AG09319 (cell line): ENCODE results near the gene MRS2.
"Not testable (repeated sequence)": the region's sequence is repeated elsewhere in the genome, so short reads cannot be mapped to it uniquely, and the experiment has no call there.

ENCODE experiments used
- DNase-seq: peaks from one replicate; pipeline ENCODE4 v3.0.0-alpha.2; 2010; ENCODE audit warnings: low read depth; ENCODE audit errors: extremely low read depth
- TF ChIP-seq, protein P1 (sequence below): IDR thresholded peaks from 2 replicates; pipeline ENCODE4 v1.5.1; 2011; ENCODE audit warnings: low read depth, mild to moderate bottlenecking, inconsistent platforms, low read length, moderate library complexity

MRS2 gene

DNA sequence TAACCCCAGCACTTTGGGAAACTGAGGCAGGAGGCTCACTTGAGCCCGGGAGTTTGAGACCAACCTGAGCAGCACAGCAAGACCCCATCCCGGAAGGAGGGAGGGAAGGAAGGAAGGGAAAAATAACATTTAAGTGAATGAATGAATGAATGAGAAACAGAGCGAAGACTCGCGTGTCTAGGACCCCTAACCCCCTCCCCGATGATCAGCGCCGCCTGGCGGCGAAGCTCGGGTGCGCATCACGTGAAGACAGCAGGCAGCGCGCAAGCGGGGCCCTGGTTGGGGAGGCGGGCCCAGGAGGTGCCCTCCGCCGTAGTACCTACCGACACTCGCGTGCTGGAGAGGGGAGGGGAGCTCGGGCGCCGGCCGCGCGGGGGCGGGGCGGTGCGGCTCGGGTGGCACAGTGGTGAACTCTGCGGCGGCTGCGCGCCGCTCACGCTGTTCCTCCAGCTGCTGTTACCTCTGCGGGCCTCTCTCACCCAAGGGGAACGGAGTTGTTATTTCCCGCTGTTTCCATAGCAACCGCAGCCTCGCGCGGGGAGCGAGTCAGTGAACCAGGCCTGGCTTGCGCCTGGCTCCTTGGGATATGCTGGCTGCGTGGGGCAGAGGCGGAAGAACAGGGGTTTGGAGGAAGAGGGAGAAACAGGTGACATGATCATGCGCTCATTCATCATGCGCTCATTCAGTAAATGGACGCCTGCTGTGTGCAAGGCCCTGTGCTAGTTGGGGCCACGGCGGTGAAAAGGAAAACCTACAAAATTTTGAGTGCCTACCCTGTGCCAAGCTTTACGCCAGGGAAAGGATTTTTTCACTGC is 42.9 kb upstream of the MRS2 start:
- DNase-seq = peak; percentile 37
- TF ChIP-seq, protein P1, sequence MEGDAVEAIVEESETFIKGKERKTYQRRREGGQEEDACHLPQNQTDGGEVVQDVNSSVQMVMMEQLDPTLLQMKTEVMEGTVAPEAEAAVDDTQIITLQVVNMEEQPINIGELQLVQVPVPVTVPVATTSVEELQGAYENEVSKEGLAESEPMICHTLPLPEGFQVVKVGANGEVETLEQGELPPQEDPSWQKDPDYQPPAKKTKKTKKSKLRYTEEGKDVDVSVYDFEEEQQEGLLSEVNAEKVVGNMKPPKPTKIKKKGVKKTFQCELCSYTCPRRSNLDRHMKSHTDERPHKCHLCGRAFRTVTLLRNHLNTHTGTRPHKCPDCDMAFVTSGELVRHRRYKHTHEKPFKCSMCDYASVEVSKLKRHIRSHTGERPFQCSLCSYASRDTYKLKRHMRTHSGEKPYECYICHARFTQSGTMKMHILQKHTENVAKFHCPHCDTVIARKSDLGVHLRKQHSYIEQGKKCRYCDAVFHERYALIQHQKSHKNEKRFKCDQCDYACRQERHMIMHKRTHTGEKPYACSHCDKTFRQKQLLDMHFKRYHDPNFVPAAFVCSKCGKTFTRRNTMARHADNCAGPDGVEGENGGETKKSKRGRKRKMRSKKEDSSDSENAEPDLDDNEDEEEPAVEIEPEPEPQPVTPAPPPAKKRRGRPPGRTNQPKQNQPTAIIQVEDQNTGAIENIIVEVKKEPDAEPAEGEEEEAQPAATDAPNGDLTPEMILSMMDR = peak; percentile 87

DNA sequence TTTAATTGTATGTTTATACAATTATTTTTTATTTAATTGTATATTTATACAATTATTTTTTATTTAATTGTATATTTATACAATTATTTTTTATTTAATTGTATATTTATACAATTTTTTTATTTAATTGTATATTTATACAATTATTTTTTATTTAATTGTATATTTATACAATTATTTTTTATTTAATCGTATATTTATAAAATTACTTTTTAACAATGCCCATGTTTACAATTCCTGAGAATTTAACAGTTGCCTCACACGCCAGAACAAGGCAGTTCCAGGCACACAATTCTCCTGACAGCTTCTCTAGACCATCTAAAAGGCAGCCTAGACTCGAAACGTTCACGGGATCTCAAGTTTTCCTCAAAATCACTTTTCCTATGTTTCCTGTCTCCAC is 40.4 kb upstream of the MRS2 start:
- DNase-seq = not testable (repeated sequence)

DNA sequence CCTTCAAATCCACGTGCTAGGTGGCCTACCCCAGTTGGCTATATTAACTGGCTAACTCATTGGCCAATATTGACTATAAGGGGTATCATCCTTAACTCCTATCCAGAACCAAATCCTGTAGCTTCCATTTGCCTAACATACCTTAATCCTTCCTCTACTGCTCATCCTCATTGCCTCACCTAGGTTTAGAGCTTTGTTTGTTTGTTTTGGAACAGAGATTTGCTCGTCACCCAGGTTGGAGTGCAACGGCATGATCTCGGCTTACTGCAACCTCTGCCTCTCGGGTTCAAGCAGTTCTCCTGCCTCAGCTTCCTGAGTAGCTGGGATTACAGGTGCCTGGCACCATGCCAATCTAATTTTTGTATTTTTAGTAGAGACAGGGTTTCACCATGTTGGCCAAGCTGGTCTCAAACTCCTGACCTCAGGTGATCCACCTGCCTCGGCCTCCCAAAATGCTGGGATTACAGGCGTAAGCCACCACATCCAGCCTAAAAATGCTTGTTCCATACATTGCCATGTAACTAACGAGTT is 37.6 kb upstream of the MRS2 start:
- DNase-seq = not testable (repeated sequence)

DNA sequence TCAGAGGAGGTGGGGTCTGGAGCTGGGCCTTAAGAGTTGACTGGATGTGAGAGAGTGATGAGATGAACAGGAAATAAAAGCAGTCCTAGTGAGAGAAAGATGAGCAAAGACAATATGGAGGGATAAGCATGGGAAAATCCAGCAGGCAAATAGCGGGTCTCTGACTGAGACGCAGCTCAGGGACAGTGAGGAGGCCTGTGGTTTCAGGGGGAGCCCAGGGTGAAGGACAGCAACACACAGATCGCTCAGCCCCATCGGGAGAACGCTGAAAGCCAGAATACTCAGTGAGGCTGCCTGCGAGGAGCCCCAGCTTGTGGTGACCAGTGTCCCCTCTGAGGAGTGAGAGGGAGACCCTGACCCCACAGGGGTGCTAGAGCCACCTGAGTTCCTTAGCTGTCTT is 28.1 kb upstream of the MRS2 start:
- TF ChIP-seq, protein P1 = no peak
- no peak for DNase-seq

DNA sequence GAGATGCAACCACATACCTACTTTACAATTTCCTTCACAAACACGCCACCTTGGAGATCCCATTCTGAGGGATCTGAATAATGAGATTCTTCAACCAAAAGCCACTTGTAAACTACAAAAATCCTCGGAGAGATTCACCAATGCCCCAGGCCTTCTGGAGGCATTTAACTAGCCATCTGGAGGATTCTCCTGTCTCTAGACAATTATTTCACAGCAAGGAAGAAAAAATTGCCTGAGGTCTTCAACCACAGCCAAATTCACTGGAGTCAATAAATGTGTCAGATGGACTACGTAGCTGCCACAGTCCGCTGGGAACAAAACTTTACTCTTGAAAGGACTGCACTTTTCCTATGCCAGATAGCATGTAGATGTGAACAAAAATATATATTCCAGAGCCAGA is 25.9 kb upstream of the MRS2 start:
- TF ChIP-seq, protein P1 = no peak
- no peak for DNase-seq

DNA sequence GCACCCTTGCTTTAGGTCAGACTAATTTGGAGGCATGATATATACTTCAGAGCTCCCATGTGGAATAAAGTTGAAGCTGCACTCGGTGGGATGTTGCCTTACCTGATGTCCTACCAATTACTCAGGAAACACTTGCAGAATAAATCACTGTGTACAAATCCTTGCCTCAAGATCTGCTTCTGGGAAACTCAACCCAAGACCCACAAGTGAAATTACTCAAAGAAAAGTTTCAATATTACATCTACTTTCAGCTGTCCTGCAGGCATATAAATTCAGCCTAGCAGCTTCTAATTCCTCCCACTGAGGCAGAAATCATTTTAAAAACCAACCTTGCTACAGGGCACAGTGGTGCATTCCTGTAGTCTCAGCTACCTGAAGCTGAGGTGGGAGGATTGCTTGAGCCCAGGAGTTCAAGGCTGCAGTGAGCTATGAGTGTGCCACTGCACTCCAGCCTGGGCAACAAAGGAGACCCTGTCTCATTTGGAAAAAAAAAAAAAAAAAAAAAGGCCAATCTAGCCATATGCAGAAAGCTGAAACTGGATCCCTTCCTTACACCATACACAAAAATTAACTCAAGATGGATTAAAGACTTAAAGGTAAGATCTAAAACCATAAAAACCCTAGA is 24.2 kb upstream of the MRS2 start:
- no peak for DNase-seq
- TF ChIP-seq, protein P1 = no peak

DNA sequence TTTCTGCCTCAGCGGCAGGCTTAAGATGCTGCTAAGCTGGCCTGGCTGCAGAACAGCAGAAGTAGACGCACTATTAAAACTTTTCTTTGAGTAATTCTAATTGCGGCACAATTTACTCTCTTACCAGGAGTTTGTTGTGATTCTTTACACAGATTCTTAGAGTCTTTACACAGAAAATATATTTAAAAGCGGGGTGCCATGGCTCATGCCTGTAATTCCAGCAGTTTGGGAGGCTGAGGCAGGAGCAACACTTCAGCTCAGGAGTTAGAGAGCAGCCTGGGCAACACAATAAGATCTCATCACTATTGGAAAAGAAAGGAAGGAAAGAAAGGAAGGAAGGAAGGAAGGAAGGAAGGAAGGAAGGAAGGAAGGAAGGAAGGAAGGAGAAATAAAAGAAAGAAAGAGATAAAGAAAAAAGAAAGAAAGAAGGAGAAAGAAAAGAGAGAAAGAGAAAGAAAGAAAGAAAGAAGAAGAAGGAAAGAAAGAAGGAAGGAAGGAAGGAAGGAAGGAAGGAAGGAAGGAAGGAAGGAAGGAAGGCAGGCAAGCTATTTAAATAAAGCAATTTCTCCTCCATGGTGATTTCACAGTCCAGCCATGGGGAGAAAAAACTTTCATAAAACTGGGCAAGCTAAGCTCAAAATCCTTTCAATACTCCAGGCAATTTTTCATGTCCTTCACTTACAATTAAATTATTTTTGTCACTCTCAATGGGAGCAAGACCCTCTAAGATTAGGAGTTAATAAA is 21.1 kb upstream of the MRS2 start:
- TF ChIP-seq, protein P1 = no peak
- no peak for DNase-seq

DNA sequence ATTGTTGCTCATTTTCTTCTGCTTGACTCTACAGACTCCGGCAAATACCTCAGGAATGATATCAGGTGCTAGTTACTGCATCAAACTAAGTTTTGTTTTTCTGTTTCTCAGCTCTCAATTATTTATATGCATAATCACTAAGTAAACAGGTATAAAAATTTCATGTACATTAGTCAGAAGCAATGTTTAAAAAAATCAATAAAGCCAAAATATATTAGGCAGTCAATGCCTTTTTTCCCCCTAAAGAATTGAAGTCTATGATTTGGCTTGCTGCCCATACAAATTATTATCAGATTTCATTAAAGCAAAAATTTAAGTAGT is 20.6 kb upstream of the MRS2 start:
- DNase-seq = no peak
- TF ChIP-seq, protein P1 = no peak

DNA sequence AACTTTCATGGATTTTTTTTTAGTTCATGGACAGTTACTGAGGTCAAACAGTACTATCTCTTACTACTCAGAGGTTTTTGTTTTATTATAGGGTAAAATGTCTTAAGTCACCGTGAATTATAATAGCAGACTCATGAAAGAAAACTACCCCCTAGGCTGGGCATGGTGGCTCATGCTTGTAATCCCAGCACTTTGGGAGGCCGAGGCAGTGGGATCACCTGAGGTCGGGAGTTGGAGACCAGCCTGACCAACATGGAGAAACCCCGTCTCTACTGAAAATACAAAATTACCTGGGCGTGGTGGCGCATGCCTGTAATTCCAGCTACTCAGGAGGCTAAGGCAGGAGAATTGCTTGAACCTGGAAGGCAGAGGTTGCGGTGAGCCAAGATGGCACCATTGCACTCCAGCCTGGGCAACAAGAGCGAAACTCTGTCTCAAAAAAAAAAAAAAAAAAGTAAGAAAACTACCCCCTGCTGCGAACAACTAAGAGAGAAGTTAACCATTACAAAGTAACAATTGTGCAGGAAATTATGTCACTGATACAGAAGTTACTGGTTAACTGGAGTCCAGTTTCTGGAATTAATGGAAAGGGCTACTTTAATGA is 19.7 kb upstream of the MRS2 start:
- DNase-seq = not testable (repeated sequence)

DNA sequence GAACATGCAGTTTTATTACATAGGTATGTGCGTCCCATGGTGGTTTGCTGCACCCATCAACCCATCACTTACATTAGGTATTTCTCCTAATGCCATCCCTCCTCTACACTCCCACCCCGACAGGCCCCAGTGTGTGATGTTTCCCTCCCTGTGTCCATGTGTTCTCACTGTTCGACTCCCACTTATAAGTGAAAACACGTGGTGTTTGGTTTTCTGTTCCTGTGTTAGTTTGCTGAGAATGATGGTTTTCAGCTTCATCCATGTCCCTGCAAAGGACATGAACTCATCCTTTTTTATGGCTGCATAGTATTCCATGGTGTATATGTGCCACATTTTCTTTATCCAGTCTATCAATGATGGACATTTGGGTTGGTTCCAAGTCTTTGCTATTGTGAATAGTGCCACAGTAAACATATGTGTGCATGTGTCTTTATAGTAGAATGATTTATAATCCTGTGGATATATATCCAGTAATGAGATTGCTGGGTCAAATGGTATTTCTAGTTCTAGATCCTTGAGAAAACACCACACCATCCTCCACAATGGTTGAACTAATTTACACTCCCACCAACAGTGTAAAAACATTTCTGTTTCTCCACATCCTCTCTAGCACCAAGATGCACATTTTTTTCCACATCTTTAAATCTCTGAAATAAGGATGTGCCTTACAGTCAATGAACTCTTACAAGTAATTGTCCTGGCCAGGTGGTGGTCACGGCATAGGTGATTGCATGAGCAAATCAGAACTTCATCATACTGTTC is 18.2 kb upstream of the MRS2 start:
- DNase-seq = not testable (repeated sequence)
